K562 (cell line): Measurements from ENCODE around the gene NUP160. TPM values are rescaled to one million over a fixed set of nuclear protein-coding genes. Genes with fewer than 3 reads are reported as not detected.

Experiments
- ATAC-seq: fragments of 200-7000 bp; cut with Tn5 transposase; 3 replicates; pipeline ENCODE4 v1.9.1; 2020; ENCODE audit warnings: moderate library complexity
- BruUV-seq: library from RNA; stranded (reverse); fragments of 400-500 nt; replicated peaks from 2 replicates; lab custom pipeline; 2021; lab: Mats Ljungman, UMichigan
- CTCF ChIA-PET: fragments of 300-600 bp; formaldehyde crosslinking; extraction: SDS; loops from one replicate; lab custom pipeline; 2021; ENCODE audit warnings: low intra/inter-chr PET ratio; lab: Yijun Ruan, JAX
- POLR2A ChIA-PET: fragments of 300-600, 350-650 bp; sonication (Branson Sonifier 250); formaldehyde crosslinking; extraction: SDS; loops from one replicate; lab custom pipeline; 2021; ENCODE audit warnings: antibody characterized with exemption, inconsistent platforms; lab: Yijun Ruan, JAX
- DNase-seq, 4 experiments: peaks; one replicate each; pipeline versions ENCODE4 v3.0.0 to v3.0.0-alpha.2; 2011 to 2018; ENCODE audit warnings: low spot score in 3 of 4, mixed read lengths in 3 of 4; ENCODE audit errors: extremely low read depth in 1 of 4
- FAIRE-seq: peaks from 2 replicates; lab custom pipeline; 2011; peaks lifted over from hg19 to GRCh38; lab: Jason Lieb, UNC
- H2AFZ ChIP-seq: 2 replicates; pipeline ENCODE4 v1.6.0; 2011; ENCODE audit warnings: low read depth, low read length, control low read depth, inconsistent platforms
- H3K27ac ChIP-seq: fragments of 200-600 bp; 3 replicates; pipeline ENCODE4 v1.8.0; 2011; ENCODE audit warnings: low read depth, mild to moderate bottlenecking, control low read depth, inconsistent platforms, low read length, moderate library complexity, mixed read lengths; ENCODE audit errors: extremely low read depth
- H3K27me3 ChIP-seq, 2 experiments: fragments of 300-600 bp in 1 of 2; 2 replicates in 1 of 2; 3 replicates in 1 of 2; pipeline versions ENCODE4 v1.6.0 to v1.8.0; 2011; ENCODE audit warnings: inconsistent platforms in 2 of 2, low read length in 2 of 2, mild to moderate bottlenecking in 1 of 2, mixed read lengths in 1 of 2, moderate library complexity in 1 of 2; ENCODE audit not compliant: control insufficient read depth in 2 of 2, insufficient read depth in 2 of 2
- H3K36me3 ChIP-seq: fragments of 300-600 bp; 3 replicates; pipeline ENCODE4 v1.8.0; 2011; ENCODE audit warnings: mild to moderate bottlenecking, low read length, inconsistent platforms; ENCODE audit not compliant: control insufficient read depth, insufficient read depth
- H3K4me1 ChIP-seq, 2 experiments: fragments of 200-600 bp in 1 of 2; replicated peaks in 1 of 2; 2 replicates in 1 of 2; 3 replicates in 1 of 2; pipeline versions ENCODE4 v1.5.1 to v1.8.0; 2011; ENCODE audit warnings: inconsistent platforms in 2 of 2, low read length in 2 of 2, mild to moderate bottlenecking in 1 of 2, mixed read lengths in 1 of 2, moderate library complexity in 1 of 2; ENCODE audit not compliant: control insufficient read depth in 2 of 2, insufficient read depth in 2 of 2
- H3K4me2 ChIP-seq: 2 replicates; pipeline ENCODE4 v1.6.1; 2011; ENCODE audit warnings: low read length, control low read depth, inconsistent platforms, mixed read lengths; ENCODE audit not compliant: insufficient read depth
- H3K4me3 ChIP-seq: fragments of 200-600 bp; sonication (generic), shearing (Covaris generic); 2 replicates; pipeline ENCODE4 v1.5.1; 2016; ENCODE audit warnings: control low read depth, inconsistent platforms
- H3K79me2 ChIP-seq: fragments of 200-600 bp; 3 replicates; pipeline ENCODE4 v1.8.0; 2011; ENCODE audit warnings: low read length, inconsistent platforms; ENCODE audit not compliant: control insufficient read depth, insufficient read depth
- H3K9ac ChIP-seq, 2 experiments: 2 replicates each; pipeline versions ENCODE4 v1.6.0 to v1.6.1; 2011; ENCODE audit warnings: low read depth in 2 of 2, low read length in 2 of 2, control low read depth in 1 of 2, inconsistent platforms in 1 of 2, mild to moderate bottlenecking in 1 of 2, mixed read lengths in 1 of 2; ENCODE audit not compliant: insufficient read depth in 1 of 2
- H3K9me1 ChIP-seq: one replicate; pipeline ENCODE4 v1.6.0; 2011; ENCODE audit warnings: inconsistent platforms, mild to moderate bottlenecking, low read length, moderate library complexity; ENCODE audit not compliant: control insufficient read depth, insufficient read depth
- H3K9me3 ChIP-seq: replicated peaks from 2 replicates; pipeline ENCODE4 v1.5.1; 2011; ENCODE audit warnings: low read depth, low read length, inconsistent platforms; ENCODE audit not compliant: control insufficient read depth, insufficient read depth
- H4K20me1 ChIP-seq: replicated peaks from 2 replicates; pipeline ENCODE4 v1.6.1; 2011; ENCODE audit warnings: low read length, inconsistent platforms, mixed read lengths; ENCODE audit not compliant: control insufficient read depth, insufficient read depth
- POLR2H ChIP-seq: IDR thresholded peaks from 2 replicates; pipeline ENCODE4 v1.6.1; 2016; ENCODE audit warnings: missing genetic modification characterization, low read depth, mild to moderate bottlenecking, control low read depth, missing compliant biosample characterization, moderate library complexity
- ZNF133 ChIP-seq: fragments of 250-450 bp; sonication (Bioruptor Pico); IDR thresholded peaks from 2 replicates; pipeline ENCODE4 v1.4.0; 2020; ENCODE audit warnings: mild to moderate bottlenecking
- ZNF551 ChIP-seq: fragments of 250-450 bp; sonication (Bioruptor Pico); IDR thresholded peaks from 2 replicates; pipeline ENCODE4 v1.5.0; 2021; ENCODE audit warnings: mild to moderate bottlenecking, moderate library complexity
- WGBS: fragments of 100-300 bp; shearing (Covaris generic); methylation state at CpG from one replicate; pipeline ENCODE4 v1.1.6; 2016; ENCODE audit warnings: low coverage, mixed read lengths; ENCODE audit not compliant: insufficient coverage; ENCODE audit errors: missing lambda C conversion rate; 5-methylcytosine and 5-hydroxymethylcytosine counted together
- in situ Hi-C: fragments of 300-500 bp; cut with MboI; formaldehyde crosslinking; loops from 4 replicates; pipeline ENCODE4 v1.15.0; 2018; ENCODE audit warnings: inconsistent platforms, mixed read lengths
- intact Hi-C: fragments of 100-400 bp; cut with micrococcal nuclease; formaldehyde crosslinking; loops from 2 replicates; pipeline ENCODE4 v1.14.2; 2022
- polyA plus RNA-seq, 8 experiments: library from polyadenylated mRNA; depleted of rRNA in 4 of 8; stranded (reverse) in 5 of 8; unstranded in 3 of 8; fragments of >200 nt; fragmentation: Nextera tagmentation in 2 of 8; fragmentation: Illumina TruSeq in 1 of 8; extraction: Ambion mirVana in 2 of 8; extraction: Trizol in 1 of 8; gene quantifications; 2 replicates each; pipeline versions ENCODE4 v1.2.1 to v1.2.3, GENCODE V29; 2011 to 2014; ENCODE audit warnings: inconsistent platforms in 1 of 8, missing spikeins in 1 of 8
- total RNA-seq, 7 experiments: library from RNA; depleted of rRNA in 6 of 7; stranded (reverse); fragments of >200 nt in 6 of 7; fragmentation: Illumina TruSeq in 2 of 7; extraction: Trizol in 2 of 7; gene quantifications; 2 replicates each; pipeline versions ENCODE4 v1.2.1 to v1.2.3, GENCODE V29; 2011 to 2021; ENCODE audit warnings: low replicate concordance in 1 of 7
- TF ChIP-seq, protein P1 (sequence below), 2 experiments: fragments of 450-650 bp in 1 of 2; sonication (generic) in 1 of 2; formaldehyde crosslinking in 1 of 2; IDR thresholded peaks; 2 replicates each; pipeline versions ENCODE4 v1.7.1 to v1.9.0; 2016 to 2022; ENCODE audit warnings: inconsistent platforms in 1 of 2, mild to moderate bottlenecking in 1 of 2, missing genetic modification reagents in 1 of 2
- TF ChIP-seq, protein P2 (sequence below): fragments of 450-650 bp; IDR thresholded peaks from 2 replicates; pipeline ENCODE4 v1.6.1; 2016; ENCODE audit warnings: missing biosample characterization, missing genetic modification characterization

The NUP160 gene
- total and polyA plus RNA-seq, 9 of the 15 experiments (the other 6 are each of a cell fraction or from before 2014, with no cell fraction given) = 41.5 to 112 (median 65.0) TPM

DNA sequence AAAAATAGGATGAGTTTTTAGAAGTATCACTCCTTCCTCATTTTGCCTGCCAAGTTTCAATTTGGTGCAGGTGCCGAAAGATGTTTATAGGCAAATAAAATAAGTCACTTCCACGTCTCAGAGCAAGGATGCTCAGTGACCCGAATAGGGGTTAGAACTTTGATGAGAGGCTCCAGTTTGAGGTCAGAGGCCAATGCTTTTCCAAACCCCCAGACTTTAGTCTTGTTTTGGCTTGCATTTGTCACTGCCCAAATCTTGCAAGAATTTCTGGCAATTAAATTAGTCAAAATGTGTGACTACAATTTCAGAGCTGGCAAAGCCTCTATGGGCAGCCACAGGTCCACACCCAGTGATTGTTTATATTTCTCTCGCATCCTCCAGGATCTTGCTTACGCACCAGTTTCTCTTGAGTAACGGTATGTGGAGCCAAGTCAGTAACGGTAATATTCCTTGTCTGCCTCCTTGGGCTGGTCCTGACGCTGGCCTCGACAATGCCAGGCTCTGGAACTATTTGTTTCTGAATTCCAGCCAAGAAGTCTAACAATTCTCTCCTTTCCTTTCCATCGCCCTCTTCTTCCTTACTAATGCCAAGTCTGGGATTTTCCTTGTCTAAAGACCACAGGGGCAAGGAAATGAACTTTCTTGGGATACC, 9.9 kb upstream of the NUP160 start:
- CTCF ChIA-PET = no interaction called here
- POLR2A ChIA-PET = no interaction called here
- H3K27ac ChIP-seq = no peak overlapping the region
- no peak overlapping the region for H2AFZ ChIP-seq
- no peaks in the 10 kb centered on the region for H3K9me3 ChIP-seq
- ATAC-seq = no peak
- FAIRE-seq = no peak
- H3K4me1 ChIP-seq = peaks cover 0 to 8% of the 10 kb centered on the region in 2 experiments; a peak in 3 of 5 replicates
- no peak overlapping the region for H3K4me3 ChIP-seq
- H3K9me1 ChIP-seq = no peaks in the 10 kb centered on the region
- WGBS = 22% methylated on average over 10 of the region's 10 CpGs
- in situ Hi-C loops (loop anchor here (10.0 kb wide), 1 partner anchor 247 kb away; no protein-coding TSS in a partner anchor), intact Hi-C loops (loop anchor here (10.0 kb wide), 2 partner anchors 213 to 403 kb away; partner anchors contain the start of gene MTCH2)
- H3K4me2 ChIP-seq = no peak overlapping the region
- H3K27me3 ChIP-seq = no peaks in the 10 kb centered on the region
- H3K79me2 ChIP-seq = no peaks in the 10 kb centered on the region
- BruUV-seq = no TSS peak
- no peaks in the 10 kb centered on the region for H3K36me3 ChIP-seq
- no peak for DNase-seq
- no peak overlapping the region for H3K9ac ChIP-seq
- no peaks in the 10 kb centered on the region for H4K20me1 ChIP-seq
- TF ChIP-seq, protein P1, sequence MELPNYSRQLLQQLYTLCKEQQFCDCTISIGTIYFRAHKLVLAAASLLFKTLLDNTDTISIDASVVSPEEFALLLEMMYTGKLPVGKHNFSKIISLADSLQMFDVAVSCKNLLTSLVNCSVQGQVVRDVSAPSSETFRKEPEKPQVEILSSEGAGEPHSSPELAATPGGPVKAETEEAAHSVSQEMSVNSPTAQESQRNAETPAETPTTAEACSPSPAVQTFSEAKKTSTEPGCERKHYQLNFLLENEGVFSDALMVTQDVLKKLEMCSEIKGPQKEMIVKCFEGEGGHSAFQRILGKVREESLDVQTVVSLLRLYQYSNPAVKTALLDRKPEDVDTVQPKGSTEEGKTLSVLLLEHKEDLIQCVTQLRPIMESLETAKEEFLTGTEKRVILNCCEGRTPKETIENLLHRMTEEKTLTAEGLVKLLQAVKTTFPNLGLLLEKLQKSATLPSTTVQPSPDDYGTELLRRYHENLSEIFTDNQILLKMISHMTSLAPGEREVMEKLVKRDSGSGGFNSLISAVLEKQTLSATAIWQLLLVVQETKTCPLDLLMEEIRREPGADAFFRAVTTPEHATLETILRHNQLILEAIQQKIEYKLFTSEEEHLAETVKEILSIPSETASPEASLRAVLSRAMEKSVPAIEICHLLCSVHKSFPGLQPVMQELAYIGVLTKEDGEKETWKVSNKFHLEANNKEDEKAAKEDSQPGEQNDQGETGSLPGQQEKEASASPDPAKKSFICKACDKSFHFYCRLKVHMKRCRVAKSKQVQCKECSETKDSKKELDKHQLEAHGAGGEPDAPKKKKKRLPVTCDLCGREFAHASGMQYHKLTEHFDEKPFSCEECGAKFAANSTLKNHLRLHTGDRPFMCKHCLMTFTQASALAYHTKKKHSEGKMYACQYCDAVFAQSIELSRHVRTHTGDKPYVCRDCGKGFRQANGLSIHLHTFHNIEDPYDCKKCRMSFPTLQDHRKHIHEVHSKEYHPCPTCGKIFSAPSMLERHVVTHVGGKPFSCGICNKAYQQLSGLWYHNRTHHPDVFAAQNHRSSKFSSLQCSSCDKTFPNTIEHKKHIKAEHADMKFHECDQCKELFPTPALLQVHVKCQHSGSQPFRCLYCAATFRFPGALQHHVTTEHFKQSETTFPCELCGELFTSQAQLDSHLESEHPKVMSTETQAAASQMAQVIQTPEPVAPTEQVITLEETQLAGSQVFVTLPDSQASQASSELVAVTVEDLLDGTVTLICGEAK (IDR thresholded peaks at IDR 0.05) = no peak
- TF ChIP-seq, protein P1 (CRISPR knock-in tag; IDR thresholded peaks at IDR 0.05) = no peak
- TF ChIP-seq, protein P2, sequence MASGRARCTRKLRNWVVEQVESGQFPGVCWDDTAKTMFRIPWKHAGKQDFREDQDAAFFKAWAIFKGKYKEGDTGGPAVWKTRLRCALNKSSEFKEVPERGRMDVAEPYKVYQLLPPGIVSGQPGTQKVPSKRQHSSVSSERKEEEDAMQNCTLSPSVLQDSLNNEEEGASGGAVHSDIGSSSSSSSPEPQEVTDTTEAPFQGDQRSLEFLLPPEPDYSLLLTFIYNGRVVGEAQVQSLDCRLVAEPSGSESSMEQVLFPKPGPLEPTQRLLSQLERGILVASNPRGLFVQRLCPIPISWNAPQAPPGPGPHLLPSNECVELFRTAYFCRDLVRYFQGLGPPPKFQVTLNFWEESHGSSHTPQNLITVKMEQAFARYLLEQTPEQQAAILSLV = no peak
- TF ChIP-seq POLR2H (tag) (no peak), ZNF133 (CRISPR knock-in tag) (no peak), ZNF551 (CRISPR knock-in tag) (no peak)
